ENCODE measurements around the gene GMPPB.
A peak's percentile ranks its signal among the peaks of the same experiment; 100 is the strongest.

GMPPB gene

GRCh38 chr3:49729966-49730609, 6.3 kb upstream of the GMPPB start:
- DNase-seq (ENCODE audit: low read depth in 3 of 3), result no peak

- DNase-seq (ENCODE audit: low read depth in 3 of 3), result no peak
Observed at GRCh38 chr3:49727924-49728361, 4.2 kb upstream of the GMPPB start.

- DNase-seq (ENCODE audit: low read depth in 3 of 3), result no peak
Observed at GRCh38 chr3:49727154-49727923, 3.6 kb upstream of the GMPPB start.

- DNase-seq (ENCODE audit: low read depth in 3 of 3), result no peak
Observed at GRCh38 chr3:49725906-49726681, 2.3 kb upstream of the GMPPB start.

GRCh38 chr3:49724586-49724985, 835 bp upstream of the GMPPB start:
- no peak for DNase-seq (ENCODE audit: low read depth in 3 of 3)

- peak in 2 of 3 experiments; percentile 28 to 32 for DNase-seq (ENCODE audit: low read depth in 3 of 3)
Observed at GRCh38 chr3:49723296-49723627, 489 bp downstream of the GMPPB start.

- no peak for DNase-seq (ENCODE audit: low read depth in 3 of 3)
Observed at GRCh38 chr3:49722896-49723295, 855 bp downstream of the GMPPB start.

GRCh38 chr3:49721896-49722781, 1.6 kb downstream of the GMPPB start:
- DNase-seq (ENCODE audit: low read depth in 3 of 3), result no peak

GRCh38 chr3:49721596-49721895, 2.2 kb downstream of the GMPPB start:
- DNase-seq (ENCODE audit: low read depth in 3 of 3), result no peak

- DNase-seq (ENCODE audit: low read depth in 3 of 3), result no peak
Observed at GRCh38 chr3:49720855-49721595, 2.7 kb downstream of the GMPPB start.

GRCh38 chr3:49719214-49719884, 4.4 kb downstream of the GMPPB start, which contains the start of gene AMIGO3:
TSS of gene AMIGO3 (minus strand) at chr3:49719684. CDS start at chr3:49719465, 219 bp downstream.
- peak; percentile 75 to 87 (median 79) for DNase-seq (ENCODE audit: low read depth in 3 of 3)

GRCh38 chr3:49718858-49719213, 4.9 kb downstream of the GMPPB start:
- DNase-seq (ENCODE audit: low read depth in 3 of 3), result no peak

- no peak for DNase-seq (ENCODE audit: low read depth in 3 of 3)
Observed at GRCh38 chr3:49717959-49718857, 5.5 kb downstream of the GMPPB start.

- no peak for DNase-seq (ENCODE audit: low read depth in 3 of 3)
Observed at GRCh38 chr3:49717211-49717958, 6.4 kb downstream of the GMPPB start.

- DNase-seq (ENCODE audit: low read depth in 3 of 3), result no peak
Observed at GRCh38 chr3:49716691-49717210, 7.0 kb downstream of the GMPPB start.

- no peak for DNase-seq (ENCODE audit: low read depth in 3 of 3)
Observed at GRCh38 chr3:49716169-49716568, 7.6 kb downstream of the GMPPB start.

GRCh38 chr3:49715611-49716121, 8.1 kb downstream of the GMPPB start:
- no peak for DNase-seq (ENCODE audit: low read depth in 3 of 3)

Data from stimulated activated CD4-positive, alpha-beta T cell treated with anti-CD3 and anti-CD28 coated beads, TNF-alpha, amount 100 ng/mL, for 4 hours (primary cell).